Panc1 (cell line): ENCODE measurements around the gene CYFIP2.

ENCODE experiments used
- CTCF ChIP-seq: fragments of 450-650 bp; IDR thresholded peaks from 2 replicates; pipeline ENCODE4 v1.5.1; 2017; ENCODE audit warnings: mild to moderate bottlenecking
- POLR2AphosphoS5 ChIP-seq: IDR thresholded peaks from 2 replicates; pipeline ENCODE4 v1.6.1; 2012; ENCODE audit warnings: mild to moderate bottlenecking, low read depth, low read length, moderate library complexity

DNA sequence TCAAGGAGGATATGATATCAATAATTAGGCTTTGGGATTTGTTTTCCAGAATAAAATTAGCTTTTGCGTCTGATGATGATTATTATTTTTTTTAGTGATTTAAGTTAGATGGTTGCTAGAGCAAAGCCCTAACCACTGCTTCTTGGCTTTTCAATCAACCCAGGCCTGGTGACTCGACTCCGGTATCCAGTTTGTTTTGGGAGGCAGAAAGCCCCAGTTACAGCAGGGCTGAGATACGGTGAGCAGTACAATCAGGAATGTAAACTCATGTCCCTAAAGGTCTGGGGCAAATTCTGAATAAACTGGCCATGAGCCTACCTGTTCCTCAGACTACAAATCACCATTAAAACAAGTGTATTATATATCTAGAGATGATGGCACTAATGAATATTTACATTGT is 24.4 kb upstream of the CYFIP2 start:
- TF ChIP-seq CTCF, result no peak
- TF ChIP-seq POLR2AphosphoS5, result no peak
